Measurements from ENCODE around the gene EML1.

EML1 gene

GRCh38 chr14:99780690-99781089 is 12.5 kb upstream of the EML1 start:
- no peak for DNase-seq

GRCh38 chr14:99781091-99781490 is 12.1 kb upstream of the EML1 start:
- no peak for DNase-seq

- no peak for DNase-seq
These were observed 11.2 kb upstream of the EML1 start for GRCh38 chr14:99781853-99782610.

GRCh38 chr14:99784508-99784907 is 8.7 kb upstream of the EML1 start:
- DNase-seq, result no peak

- DNase-seq, result no peak
These were observed 7.8 kb upstream of the EML1 start for GRCh38 chr14:99785426-99785825.

- DNase-seq, result no peak
These were observed 6.7 kb upstream of the EML1 start for GRCh38 chr14:99786511-99786989.

- no peak for DNase-seq
These were observed 4.5 kb upstream of the EML1 start for GRCh38 chr14:99788713-99789112.

- DNase-seq, result peak in 1 of 2 donors; percentile 24
These were observed 3.6 kb upstream of the EML1 start for GRCh38 chr14:99789581-99789980.

- DNase-seq, result no peak
These were observed 2.8 kb upstream of the EML1 start for GRCh38 chr14:99790201-99790977.

- DNase-seq, result no peak
These were observed 2.2 kb upstream of the EML1 start for GRCh38 chr14:99790978-99791376.

- DNase-seq, result no peak
These were observed 1.6 kb upstream of the EML1 start for GRCh38 chr14:99791476-99792209.

GRCh38 chr14:99792210-99792535 is 1.0 kb upstream of the EML1 start:
- DNase-seq, result no peak

GRCh38 chr14:99792551-99793212 is 531 bp upstream of the EML1 start:
- peak; percentile 26 to 47 for DNase-seq

- DNase-seq, result no peak
These were observed 1.1 kb downstream of the EML1 start for GRCh38 chr14:99794151-99794780.

- DNase-seq, result no peak
These were observed 1.8 kb downstream of the EML1 start for GRCh38 chr14:99795046-99795445.

GRCh38 chr14:99797231-99797630 is 4.0 kb downstream of the EML1 start:
- no peak for DNase-seq

GRCh38 chr14:99800781-99801180 is 7.6 kb downstream of the EML1 start:
- no peak for DNase-seq

GRCh38 chr14:99802301-99803105 is 9.3 kb downstream of the EML1 start:
- no peak for DNase-seq

GRCh38 chr14:99803106-99803775 is 10.0 kb downstream of the EML1 start:
- no peak for DNase-seq

GRCh38 chr14:99803803-99804202 is 10.6 kb downstream of the EML1 start:
- no peak for DNase-seq
